K562 (cell line): ENCODE data around the gene KNSTRN. TPM values are rescaled to one million over a fixed set of nuclear protein-coding genes. Genes with fewer than 3 reads are reported as not detected.

Experiments used
- MAFG ChIP-seq: fragments of 450-650 bp; conservative IDR thresholded peaks from 2 replicates; pipeline ENCODE4 v1.6.1; 2016; ENCODE audit warnings: missing genetic modification characterization, missing compliant biosample characterization
- NR2C1 ChIP-seq, 2 experiments: fragments of 450-650 bp; IDR thresholded peaks; 2 replicates each; pipeline ENCODE4 v1.6.1; 2017; ENCODE audit warnings: mild to moderate bottlenecking in 2 of 2, antibody characterized with exemption in 1 of 2, inconsistent platforms in 1 of 2, missing compliant biosample characterization in 1 of 2, missing genetic modification characterization in 1 of 2
- RNF2 ChIP-seq: sonication (generic); IDR thresholded peaks from 2 replicates; pipeline ENCODE4 v1.6.1; 2016
- TEAD1 ChIP-seq, 2 experiments: fragments of 450-650 bp in 1 of 2; sonication (generic) in 1 of 2; formaldehyde crosslinking; IDR thresholded peaks; 2 replicates each; pipeline versions ENCODE4 v1.4.0 to v1.8.0; 2020 to 2022; ENCODE audit warnings: mild to moderate bottlenecking in 2 of 2, missing genetic modification reagents in 1 of 2
- TOE1 ChIP-seq, 2 experiments: fragments of 450-650 bp in 1 of 2; sonication (generic) in 1 of 2; formaldehyde crosslinking in 1 of 2; IDR thresholded peaks; 2 replicates each; pipeline versions ENCODE4 v1.7.1 to v1.8.0; 2016 to 2022; ENCODE audit warnings: borderline replicate concordance in 2 of 2, mild to moderate bottlenecking in 2 of 2, antibody characterized with exemption in 1 of 2, inconsistent platforms in 1 of 2, low read depth in 1 of 2, missing genetic modification reagents in 1 of 2, moderate library complexity in 1 of 2
- ZBED1 ChIP-seq: IDR thresholded peaks from 2 replicates; pipeline ENCODE4 v1.6.1; 2014
- polyA plus RNA-seq, 8 experiments: library from polyadenylated mRNA; depleted of rRNA in 4 of 8; stranded (reverse) in 5 of 8; unstranded in 3 of 8; fragments of >200 nt; fragmentation: Nextera tagmentation in 2 of 8; fragmentation: Illumina TruSeq in 1 of 8; extraction: Ambion mirVana in 2 of 8; extraction: Trizol in 1 of 8; gene quantifications; 2 replicates each; pipeline versions ENCODE4 v1.2.1 to v1.2.3, GENCODE V29; 2011 to 2014; ENCODE audit warnings: inconsistent platforms in 1 of 8, missing spikeins in 1 of 8
- total RNA-seq, 7 experiments: library from RNA; depleted of rRNA in 6 of 7; stranded (reverse); fragments of >200 nt in 6 of 7; fragmentation: Illumina TruSeq in 2 of 7; extraction: Trizol in 2 of 7; gene quantifications; 2 replicates each; pipeline versions ENCODE4 v1.2.1 to v1.2.3, GENCODE V29; 2011 to 2021; ENCODE audit warnings: low replicate concordance in 1 of 7
- TF ChIP-seq, protein P1 (sequence below): sonication (generic); formaldehyde crosslinking; IDR thresholded peaks from 2 replicates; pipeline ENCODE4 v1.8.1; 2023; ENCODE audit warnings: missing genetic modification reagents, mild to moderate bottlenecking, borderline replicate concordance
- TF ChIP-seq, protein P2 (sequence below): sonication (generic); formaldehyde crosslinking; IDR thresholded peaks from 2 replicates; pipeline ENCODE4 v1.8.1; 2023; ENCODE audit warnings: mild to moderate bottlenecking, missing genetic modification reagents
- TF ChIP-seq, protein P3 (sequence below), 2 experiments: fragments of 450-650 bp in 1 of 2; sonication (generic) in 1 of 2; formaldehyde crosslinking in 1 of 2; IDR thresholded peaks; 2 replicates each; pipeline versions ENCODE4 v1.7.1 to v1.9.0; 2016 to 2022; ENCODE audit warnings: inconsistent platforms in 1 of 2, mild to moderate bottlenecking in 1 of 2, missing genetic modification reagents in 1 of 2

The KNSTRN gene
- total and polyA plus RNA-seq, 9 of the 15 experiments (the other 6 are each of a cell fraction or from before 2014, with no cell fraction given): 48.7 to 88.2 (median 66.3) TPM

DNA sequence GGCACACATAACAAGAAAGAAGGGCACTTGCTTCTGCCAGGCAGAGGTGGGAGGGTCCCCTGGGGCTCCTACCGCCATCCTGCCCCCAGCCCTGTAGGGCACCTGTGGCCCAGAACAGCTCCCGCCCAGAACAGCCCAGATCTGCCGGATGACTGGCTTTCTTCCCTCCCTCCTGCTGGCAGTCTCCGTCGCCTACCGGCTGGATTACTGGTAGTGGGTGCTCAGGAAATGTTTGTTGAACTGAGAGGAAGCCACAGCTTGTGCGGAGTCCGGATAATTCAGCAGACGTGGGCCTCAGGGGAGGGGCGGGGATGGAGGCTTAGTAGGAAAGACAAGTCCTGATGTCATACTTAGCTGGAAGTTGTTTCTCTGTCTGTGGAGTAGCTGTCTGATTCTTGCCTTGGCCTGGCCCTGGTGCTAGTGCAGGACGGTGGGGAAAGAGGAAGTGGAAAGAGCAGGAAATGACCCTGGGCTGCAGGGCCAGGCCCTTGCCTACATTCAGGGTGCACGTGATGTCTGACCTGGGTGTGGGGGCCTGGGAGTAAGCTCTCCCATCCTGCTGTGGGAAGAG is 48.5 kb upstream of the KNSTRN start (continued):
- TF ChIP-seq, protein P1, sequence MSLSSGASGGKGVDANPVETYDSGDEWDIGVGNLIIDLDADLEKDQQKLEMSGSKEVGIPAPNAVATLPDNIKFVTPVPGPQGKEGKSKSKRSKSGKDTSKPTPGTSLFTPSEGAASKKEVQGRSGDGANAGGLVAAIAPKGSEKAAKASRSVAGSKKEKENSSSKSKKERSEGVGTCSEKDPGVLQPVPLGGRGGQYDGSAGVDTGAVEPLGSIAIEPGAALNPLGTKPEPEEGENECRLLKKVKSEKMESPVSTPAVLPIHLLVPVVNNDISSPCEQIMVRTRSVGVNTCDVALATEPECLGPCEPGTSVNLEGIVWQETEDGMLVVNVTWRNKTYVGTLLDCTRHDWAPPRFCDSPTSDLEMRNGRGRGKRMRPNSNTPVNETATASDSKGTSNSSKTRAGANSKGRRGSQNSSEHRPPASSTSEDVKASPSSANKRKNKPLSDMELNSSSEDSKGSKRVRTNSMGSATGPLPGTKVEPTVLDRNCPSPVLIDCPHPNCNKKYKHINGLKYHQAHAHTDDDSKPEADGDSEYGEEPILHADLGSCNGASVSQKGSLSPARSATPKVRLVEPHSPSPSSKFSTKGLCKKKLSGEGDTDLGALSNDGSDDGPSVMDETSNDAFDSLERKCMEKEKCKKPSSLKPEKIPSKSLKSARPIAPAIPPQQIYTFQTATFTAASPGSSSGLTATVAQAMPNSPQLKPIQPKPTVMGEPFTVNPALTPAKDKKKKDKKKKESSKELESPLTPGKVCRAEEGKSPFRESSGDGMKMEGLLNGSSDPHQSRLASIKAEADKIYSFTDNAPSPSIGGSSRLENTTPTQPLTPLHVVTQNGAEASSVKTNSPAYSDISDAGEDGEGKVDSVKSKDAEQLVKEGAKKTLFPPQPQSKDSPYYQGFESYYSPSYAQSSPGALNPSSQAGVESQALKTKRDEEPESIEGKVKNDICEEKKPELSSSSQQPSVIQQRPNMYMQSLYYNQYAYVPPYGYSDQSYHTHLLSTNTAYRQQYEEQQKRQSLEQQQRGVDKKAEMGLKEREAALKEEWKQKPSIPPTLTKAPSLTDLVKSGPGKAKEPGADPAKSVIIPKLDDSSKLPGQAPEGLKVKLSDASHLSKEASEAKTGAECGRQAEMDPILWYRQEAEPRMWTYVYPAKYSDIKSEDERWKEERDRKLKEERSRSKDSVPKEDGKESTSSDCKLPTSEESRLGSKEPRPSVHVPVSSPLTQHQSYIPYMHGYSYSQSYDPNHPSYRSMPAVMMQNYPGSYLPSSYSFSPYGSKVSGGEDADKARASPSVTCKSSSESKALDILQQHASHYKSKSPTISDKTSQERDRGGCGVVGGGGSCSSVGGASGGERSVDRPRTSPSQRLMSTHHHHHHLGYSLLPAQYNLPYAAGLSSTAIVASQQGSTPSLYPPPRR: no peak
- TF ChIP-seq ZBED1: no peak
- TF ChIP-seq, protein P2, sequence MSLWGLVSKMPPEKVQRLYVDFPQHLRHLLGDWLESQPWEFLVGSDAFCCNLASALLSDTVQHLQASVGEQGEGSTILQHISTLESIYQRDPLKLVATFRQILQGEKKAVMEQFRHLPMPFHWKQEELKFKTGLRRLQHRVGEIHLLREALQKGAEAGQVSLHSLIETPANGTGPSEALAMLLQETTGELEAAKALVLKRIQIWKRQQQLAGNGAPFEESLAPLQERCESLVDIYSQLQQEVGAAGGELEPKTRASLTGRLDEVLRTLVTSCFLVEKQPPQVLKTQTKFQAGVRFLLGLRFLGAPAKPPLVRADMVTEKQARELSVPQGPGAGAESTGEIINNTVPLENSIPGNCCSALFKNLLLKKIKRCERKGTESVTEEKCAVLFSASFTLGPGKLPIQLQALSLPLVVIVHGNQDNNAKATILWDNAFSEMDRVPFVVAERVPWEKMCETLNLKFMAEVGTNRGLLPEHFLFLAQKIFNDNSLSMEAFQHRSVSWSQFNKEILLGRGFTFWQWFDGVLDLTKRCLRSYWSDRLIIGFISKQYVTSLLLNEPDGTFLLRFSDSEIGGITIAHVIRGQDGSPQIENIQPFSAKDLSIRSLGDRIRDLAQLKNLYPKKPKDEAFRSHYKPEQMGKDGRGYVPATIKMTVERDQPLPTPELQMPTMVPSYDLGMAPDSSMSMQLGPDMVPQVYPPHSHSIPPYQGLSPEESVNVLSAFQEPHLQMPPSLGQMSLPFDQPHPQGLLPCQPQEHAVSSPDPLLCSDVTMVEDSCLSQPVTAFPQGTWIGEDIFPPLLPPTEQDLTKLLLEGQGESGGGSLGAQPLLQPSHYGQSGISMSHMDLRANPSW (CRISPR knock-in tag): no peak
- 0 out of 4 replicates have a peak, but pooled peaks of 1 of the 2 experiments have one; percentile 22 for TF ChIP-seq TEAD1 (CRISPR knock-in tag; IDR thresholded peaks at IDR 0.05)
- TF ChIP-seq MAFG (tag): no peak
- TF ChIP-seq TOE1 (IDR thresholded peaks at IDR 0.05; ENCODE audit: borderline replicate concordance): peak; percentile 36; the same call in 1 of the 2 replicates
- no peak for TF ChIP-seq TOE1 (CRISPR knock-in tag; IDR thresholded peaks at IDR 0.05; ENCODE audit: borderline replicate concordance, low read depth)
- TF ChIP-seq, protein P3, sequence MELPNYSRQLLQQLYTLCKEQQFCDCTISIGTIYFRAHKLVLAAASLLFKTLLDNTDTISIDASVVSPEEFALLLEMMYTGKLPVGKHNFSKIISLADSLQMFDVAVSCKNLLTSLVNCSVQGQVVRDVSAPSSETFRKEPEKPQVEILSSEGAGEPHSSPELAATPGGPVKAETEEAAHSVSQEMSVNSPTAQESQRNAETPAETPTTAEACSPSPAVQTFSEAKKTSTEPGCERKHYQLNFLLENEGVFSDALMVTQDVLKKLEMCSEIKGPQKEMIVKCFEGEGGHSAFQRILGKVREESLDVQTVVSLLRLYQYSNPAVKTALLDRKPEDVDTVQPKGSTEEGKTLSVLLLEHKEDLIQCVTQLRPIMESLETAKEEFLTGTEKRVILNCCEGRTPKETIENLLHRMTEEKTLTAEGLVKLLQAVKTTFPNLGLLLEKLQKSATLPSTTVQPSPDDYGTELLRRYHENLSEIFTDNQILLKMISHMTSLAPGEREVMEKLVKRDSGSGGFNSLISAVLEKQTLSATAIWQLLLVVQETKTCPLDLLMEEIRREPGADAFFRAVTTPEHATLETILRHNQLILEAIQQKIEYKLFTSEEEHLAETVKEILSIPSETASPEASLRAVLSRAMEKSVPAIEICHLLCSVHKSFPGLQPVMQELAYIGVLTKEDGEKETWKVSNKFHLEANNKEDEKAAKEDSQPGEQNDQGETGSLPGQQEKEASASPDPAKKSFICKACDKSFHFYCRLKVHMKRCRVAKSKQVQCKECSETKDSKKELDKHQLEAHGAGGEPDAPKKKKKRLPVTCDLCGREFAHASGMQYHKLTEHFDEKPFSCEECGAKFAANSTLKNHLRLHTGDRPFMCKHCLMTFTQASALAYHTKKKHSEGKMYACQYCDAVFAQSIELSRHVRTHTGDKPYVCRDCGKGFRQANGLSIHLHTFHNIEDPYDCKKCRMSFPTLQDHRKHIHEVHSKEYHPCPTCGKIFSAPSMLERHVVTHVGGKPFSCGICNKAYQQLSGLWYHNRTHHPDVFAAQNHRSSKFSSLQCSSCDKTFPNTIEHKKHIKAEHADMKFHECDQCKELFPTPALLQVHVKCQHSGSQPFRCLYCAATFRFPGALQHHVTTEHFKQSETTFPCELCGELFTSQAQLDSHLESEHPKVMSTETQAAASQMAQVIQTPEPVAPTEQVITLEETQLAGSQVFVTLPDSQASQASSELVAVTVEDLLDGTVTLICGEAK (IDR thresholded peaks at IDR 0.05): peak; percentile 44; the same call in 1 of the 2 replicates
- TF ChIP-seq, protein P3 (CRISPR knock-in tag; IDR thresholded peaks at IDR 0.05): no peak
- TF ChIP-seq RNF2: no peak
- peak; percentile 45; the same call in 1 of the 2 replicates for TF ChIP-seq NR2C1 (IDR thresholded peaks at IDR 0.05)
- peak; percentile 59 for TF ChIP-seq NR2C1 (tag; IDR thresholded peaks at IDR 0.05)
